ENCODE data around the gene GPER1.

GRCh38 chr7:1095621-1096155, 7.8 kb downstream of the GPER1 start:
- TF ChIP-seq, protein P1, sequence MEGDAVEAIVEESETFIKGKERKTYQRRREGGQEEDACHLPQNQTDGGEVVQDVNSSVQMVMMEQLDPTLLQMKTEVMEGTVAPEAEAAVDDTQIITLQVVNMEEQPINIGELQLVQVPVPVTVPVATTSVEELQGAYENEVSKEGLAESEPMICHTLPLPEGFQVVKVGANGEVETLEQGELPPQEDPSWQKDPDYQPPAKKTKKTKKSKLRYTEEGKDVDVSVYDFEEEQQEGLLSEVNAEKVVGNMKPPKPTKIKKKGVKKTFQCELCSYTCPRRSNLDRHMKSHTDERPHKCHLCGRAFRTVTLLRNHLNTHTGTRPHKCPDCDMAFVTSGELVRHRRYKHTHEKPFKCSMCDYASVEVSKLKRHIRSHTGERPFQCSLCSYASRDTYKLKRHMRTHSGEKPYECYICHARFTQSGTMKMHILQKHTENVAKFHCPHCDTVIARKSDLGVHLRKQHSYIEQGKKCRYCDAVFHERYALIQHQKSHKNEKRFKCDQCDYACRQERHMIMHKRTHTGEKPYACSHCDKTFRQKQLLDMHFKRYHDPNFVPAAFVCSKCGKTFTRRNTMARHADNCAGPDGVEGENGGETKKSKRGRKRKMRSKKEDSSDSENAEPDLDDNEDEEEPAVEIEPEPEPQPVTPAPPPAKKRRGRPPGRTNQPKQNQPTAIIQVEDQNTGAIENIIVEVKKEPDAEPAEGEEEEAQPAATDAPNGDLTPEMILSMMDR (IDR thresholded peaks at IDR 0.05), result no peak
- TF ChIP-seq EZH2 (IDR thresholded peaks at IDR 0.05), result no peak
